Right lobe of liver (tissue), 6 donors: ENCODE data around the gene FANCC. TPM values are rescaled to one million over a fixed set of nuclear protein-coding genes. Genes with fewer than 3 reads are reported as not detected.

Source experiments
- ATAC-seq, 4 donors: fragments of 200-7000 bp; cut with Tn5 transposase; one replicate each; pipeline ENCODE4 v1.9.1; 2020; ENCODE audit warnings: mild to moderate bottlenecking in 4 of 4, moderate library complexity in 4 of 4
- DNase-seq, 3 donors: peaks; one replicate each; pipeline ENCODE4 v3.0.0-alpha.2; 2020
- H3K27ac ChIP-seq, 3 donors: fragments of 200-600 bp; one replicate each; pipeline ENCODE4 v1.8.0; 2022
- H3K27me3 ChIP-seq, 2 donors: fragments of 200-600 bp; one replicate each; pipeline ENCODE4 v1.8.0; 2022
- H3K36me3 ChIP-seq, 4 donors: fragments of 200-600 bp; sonication (generic) in 1 of 4; one replicate each; pipeline versions ENCODE4 v1.5.1 to v1.8.0; 2017 to 2022; ENCODE audit warnings: control low read depth in 1 of 4
- H3K4me1 ChIP-seq, 4 donors: fragments of 200-600 bp; sonication (generic) in 1 of 4; one replicate each; pipeline versions ENCODE4 v1.5.1 to v1.8.0; 2017 to 2022; ENCODE audit warnings: control low read depth in 1 of 4
- H3K4me3 ChIP-seq, 3 donors: fragments of 200-600 bp; one replicate each; pipeline ENCODE4 v1.8.0; 2022
- H3K9me3 ChIP-seq, 4 donors: fragments of 200-600 bp; sonication (generic) in 1 of 4; one replicate each; pipeline versions ENCODE4 v1.5.1 to v1.8.0; 2017 to 2022; ENCODE audit warnings: control low read depth in 1 of 4
- POLR2A ChIP-seq: fragments of 450-650 bp; IDR thresholded peaks from one replicate; pipeline ENCODE4 v1.6.1; 2017; ENCODE audit warnings: antibody characterized with exemption, mild to moderate bottlenecking
- WGBS: methylation state at CpG from one replicate; pipeline ENCODE4 v1.1.6; 2018; ENCODE audit warnings: low coverage, low lambda C conversion rate; ENCODE audit not compliant: insufficient coverage; ENCODE audit errors: missing lambda C conversion rate; 5-methylcytosine and 5-hydroxymethylcytosine counted together
- intact Hi-C, 2 donors: fragments of 100-400 bp; cut with DNase I; formaldehyde crosslinking; loops; one replicate each; pipeline versions ENCODE4 v1.11.2 to v1.14.1; 2022
- total RNA-seq, 6 experiments: library from RNA; depleted of rRNA in 2 of 6; stranded (reverse); fragments of >200 nt in 2 of 6; fragmentation: NEBNext Ultra II Directional in 3 of 6; extraction: Animal tissue kit (Norgen Biotek cat#: 25700) in 3 of 6; gene quantifications; one replicate each; pipeline versions ENCODE4 v1.1.0 to v1.2.4, GENCODE V29; 2016 to 2023
- TF ChIP-seq, protein P1 (sequence below), 4 donors: fragments of 200-600 bp in 3 of 4; fragments of 450-650 bp in 1 of 4; IDR thresholded peaks; one replicate each; pipeline versions ENCODE4 v1.5.1 to v1.8.0; 2016 to 2022; ENCODE audit warnings: antibody characterized with exemption in 4 of 4, mild to moderate bottlenecking in 2 of 4
- donor health status: DM: no; HTN: yes; CAD: no.
- donor health status: DM: no; HTN: no; CAD: no.
- donor health status: DM: no; HTN: no; CAD: no.
- donor health status: DM: no; HTN: yes; CAD: no.
- donor health status: DM: no; HTN: yes; CAD: no.

The FANCC gene
- total RNA-seq, 6 experiments from 2014 or later, result 8.1 to 27.9 (median 13.2) TPM

GRCh38 chr9:95315108-95315746, 2.3 kb downstream of the FANCC start:
- DNase-seq (no peak), ATAC-seq (no peak)
- intact Hi-C loops, result no loop called here
- no peak overlapping the region for H3K4me3 ChIP-seq
- H3K4me1 ChIP-seq, result peaks cover 0 to 5% (median 0%) of the 10 kb centered on the region in 4 donors
- no peak overlapping the region for H3K27ac ChIP-seq
- H3K36me3 ChIP-seq, result no peaks in the 10 kb centered on the region
- no peaks in the 10 kb centered on the region for H3K27me3 ChIP-seq
- no peaks in the 10 kb centered on the region for H3K9me3 ChIP-seq
- WGBS, result 62% methylated on average over 12 of the region's 12 CpGs
- TF ChIP-seq POLR2A, result no peak
- TF ChIP-seq, protein P1, sequence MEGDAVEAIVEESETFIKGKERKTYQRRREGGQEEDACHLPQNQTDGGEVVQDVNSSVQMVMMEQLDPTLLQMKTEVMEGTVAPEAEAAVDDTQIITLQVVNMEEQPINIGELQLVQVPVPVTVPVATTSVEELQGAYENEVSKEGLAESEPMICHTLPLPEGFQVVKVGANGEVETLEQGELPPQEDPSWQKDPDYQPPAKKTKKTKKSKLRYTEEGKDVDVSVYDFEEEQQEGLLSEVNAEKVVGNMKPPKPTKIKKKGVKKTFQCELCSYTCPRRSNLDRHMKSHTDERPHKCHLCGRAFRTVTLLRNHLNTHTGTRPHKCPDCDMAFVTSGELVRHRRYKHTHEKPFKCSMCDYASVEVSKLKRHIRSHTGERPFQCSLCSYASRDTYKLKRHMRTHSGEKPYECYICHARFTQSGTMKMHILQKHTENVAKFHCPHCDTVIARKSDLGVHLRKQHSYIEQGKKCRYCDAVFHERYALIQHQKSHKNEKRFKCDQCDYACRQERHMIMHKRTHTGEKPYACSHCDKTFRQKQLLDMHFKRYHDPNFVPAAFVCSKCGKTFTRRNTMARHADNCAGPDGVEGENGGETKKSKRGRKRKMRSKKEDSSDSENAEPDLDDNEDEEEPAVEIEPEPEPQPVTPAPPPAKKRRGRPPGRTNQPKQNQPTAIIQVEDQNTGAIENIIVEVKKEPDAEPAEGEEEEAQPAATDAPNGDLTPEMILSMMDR (IDR thresholded peaks at IDR 0.05), result no peak

GRCh38 chr9:95313010-95313498, 4.5 kb downstream of the FANCC start:
- TF ChIP-seq, protein P1 (IDR thresholded peaks at IDR 0.05), result no peak
- no peak for TF ChIP-seq POLR2A
- Histone ChIP-seq H3K36me3 (no peaks in the 10 kb centered on the region), H3K4me1 (peaks cover 0 to 6% (median 0%) of the 10 kb centered on the region in 4 donors), H3K9me3 (no peaks in the 10 kb centered on the region), H3K27ac (no peak overlapping the region), H3K4me3 (peak overlapping the region; percentile 37 to 50 (median 40)), H3K27me3 (no peaks in the 10 kb centered on the region)
- peak; percentile 68 to 77 (median 68) for ATAC-seq
- intact Hi-C loops, result no loop called here
- peak; percentile 80 to 90 (median 86) for DNase-seq
- 54% methylated on average over 17 of the region's 29 CpGs for whole genome bisulfite sequencing

GRCh38 chr9:95311961-95312360, 5.5 kb downstream of the FANCC start:
- no peak for ATAC-seq
- Histone ChIP-seq H3K4me3 (no peak overlapping the region), H3K36me3 (no peaks in the 10 kb centered on the region), H3K9me3 (no peaks in the 10 kb centered on the region), H3K27ac (no peak overlapping the region), H3K27me3 (no peaks in the 10 kb centered on the region), H3K4me1 (peaks cover 0 to 16% (median 0%) of the 10 kb centered on the region in 4 donors)
- WGBS, result 53% methylated on average over 3 of the region's 3 CpGs
- intact Hi-C loops, result no loop called here
- DNase-seq, result no peak
- TF ChIP-seq, protein P1 (IDR thresholded peaks at IDR 0.05), result no peak
- TF ChIP-seq POLR2A, result no peak

GRCh38 chr9:95307538-95307937, 10.0 kb downstream of the FANCC start:
- intact Hi-C loops, result no loop called here
- Histone ChIP-seq H3K36me3 (no peaks in the 10 kb centered on the region), H3K27ac (no peak overlapping the region), H3K9me3 (no peaks in the 10 kb centered on the region), H3K27me3 (no peaks in the 10 kb centered on the region), H3K4me1 (peaks cover 0 to 14% (median 3%) of the 10 kb centered on the region in 4 donors), H3K4me3 (no peak overlapping the region)
- DNase-seq (no peak), ATAC-seq (peak; percentile 50 to 72 (median 69))
- TF ChIP-seq POLR2A, result no peak
- TF ChIP-seq, protein P1 (IDR thresholded peaks at IDR 0.05), result no peak
